Stimulated activated naive B cell treated with anti-CD40 and anti-IgM and Interleukin-4, amounts not matched to agents 10 μg/mL and 1 μg/mL and 100 μg/mL, for 72 hours (primary cell): ENCODE data around the gene TBXT.
A peak's percentile ranks its signal among the peaks of the same experiment; 100 is the strongest.
"Not testable (repeated sequence)": the region's sequence is repeated elsewhere in the genome, so short reads cannot be mapped to it uniquely, and the experiment has no call there.

Experiments used
- ATAC-seq, 2 donors: fragments of 150-1000 bp; cut with Tn5 transposase; replicated peaks; 2 replicates each; pipeline ENCODE4 v1.10.0; 2021; ENCODE audit warnings: moderate library complexity in 1 of 2
- DNase-seq: peaks from one replicate; pipeline ENCODE4 v3.0.0; 2021
- H3K27ac Mint-ChIP-seq: one replicate; pipeline ENCODE4 v1.8.0; 2022; ENCODE audit warnings: mild to moderate bottlenecking, mixed read lengths
- H3K27me3 Mint-ChIP-seq, 2 donors: one replicate each; pipeline ENCODE4 v1.8.0; 2022; ENCODE audit warnings: mixed read lengths in 2 of 2
- H3K36me3 Mint-ChIP-seq, 2 donors: one replicate each; pipeline ENCODE4 v1.8.0; 2022; ENCODE audit warnings: mixed read lengths in 2 of 2, mild to moderate bottlenecking in 1 of 2
- H3K4me1 Mint-ChIP-seq, 2 donors: one replicate each; pipeline ENCODE4 v1.8.0; 2022; ENCODE audit warnings: mixed read lengths in 2 of 2, mild to moderate bottlenecking in 1 of 2
- H3K4me3 Mint-ChIP-seq, 2 donors: one replicate each; pipeline ENCODE4 v1.8.0; 2022; ENCODE audit warnings: mild to moderate bottlenecking in 2 of 2, mixed read lengths in 2 of 2, moderate library complexity in 1 of 2
- H3K9me3 Mint-ChIP-seq, 2 donors: one replicate each; pipeline ENCODE4 v1.8.0; 2022; ENCODE audit warnings: mixed read lengths in 2 of 2, mild to moderate bottlenecking in 1 of 2

Gene TBXT

GRCh38 chr6:166192557-166192956 lies 24.9 kb upstream of the TBXT start:
- Mint-ChIP-seq H3K27ac (no peak overlapping the region), H3K36me3 (peaks cover 0 to 2% of the 10 kb centered on the region in 2 donors), H3K4me3 (no peak overlapping the region), H3K9me3 (peaks cover 0 to 1% of the 10 kb centered on the region in 2 donors), H3K27me3 (peaks cover 5 to 18% of the 10 kb centered on the region in 2 donors), H3K4me1 (peaks cover 8 to 19% of the 10 kb centered on the region in 2 donors)
- ATAC-seq, result no peak
- DNase-seq, result no peak

GRCh38 chr6:166192136-166192535 lies 24.5 kb upstream of the TBXT start:
- peaks cover 4 to 18% of the 10 kb centered on the region in 2 donors for H3K27me3 Mint-ChIP-seq
- peaks cover under 1 to 2% of the 10 kb centered on the region in 2 donors for H3K36me3 Mint-ChIP-seq
- ATAC-seq, result no peak
- H3K27ac Mint-ChIP-seq, result no peak overlapping the region
- H3K4me3 Mint-ChIP-seq, result no peak overlapping the region
- no peak for DNase-seq
- peaks cover 0 to 1% of the 10 kb centered on the region in 2 donors for H3K9me3 Mint-ChIP-seq
- H3K4me1 Mint-ChIP-seq, result peaks cover 8 to 19% of the 10 kb centered on the region in 2 donors

- peaks cover 0 to 3% of the 10 kb centered on the region in 2 donors for H3K9me3 Mint-ChIP-seq
- ATAC-seq (peak; percentile 46 to 56), DNase-seq (no peak)
- peaks cover 0 to 2% of the 10 kb centered on the region in 2 donors for H3K36me3 Mint-ChIP-seq
- no peak overlapping the region for H3K27ac Mint-ChIP-seq
- H3K4me1 Mint-ChIP-seq, result no peaks in the 10 kb centered on the region
- H3K27me3 Mint-ChIP-seq, result peaks cover 24 to 36% of the 10 kb centered on the region in 2 donors
- H3K4me3 Mint-ChIP-seq, result no peak overlapping the region
These were observed 12.1 kb upstream of the TBXT start for GRCh38 chr6:166179704-166180103.

GRCh38 chr6:166176106-166176505 lies 8.5 kb upstream of the TBXT start:
- Mint-ChIP-seq H3K27me3 (peaks cover 11 to 19% of the 10 kb centered on the region in 2 donors), H3K4me3 (no peak overlapping the region), H3K36me3 (no peaks in the 10 kb centered on the region), H3K4me1 (no peaks in the 10 kb centered on the region), H3K27ac (no peak overlapping the region), H3K9me3 (no peaks in the 10 kb centered on the region)
- DNase-seq (no peak), ATAC-seq (no peak)

- peaks cover 13 to 23% of the 10 kb centered on the region in 2 donors for H3K27me3 Mint-ChIP-seq
- not testable (repeated sequence) for ATAC-seq, H3K36me3 Mint-ChIP-seq, DNase-seq, H3K27ac Mint-ChIP-seq, H3K4me1 Mint-ChIP-seq, H3K9me3 Mint-ChIP-seq, H3K4me3 Mint-ChIP-seq
These were observed 7.4 kb upstream of the TBXT start for GRCh38 chr6:166175093-166175492.

- H3K27me3 Mint-ChIP-seq, result peaks cover 24 to 32% of the 10 kb centered on the region in 2 donors
- H3K36me3 Mint-ChIP-seq, result no peaks in the 10 kb centered on the region
- H3K9me3 Mint-ChIP-seq, result no peaks in the 10 kb centered on the region
- ATAC-seq, result peak in 1 of 2 donors; percentile 31
- peaks cover 2 to 8% of the 10 kb centered on the region in 2 donors for H3K4me1 Mint-ChIP-seq
- H3K27ac Mint-ChIP-seq, result no peak overlapping the region
- no peak for DNase-seq
- no peak overlapping the region for H3K4me3 Mint-ChIP-seq
These were observed 6.4 kb upstream of the TBXT start for GRCh38 chr6:166174031-166174430.

GRCh38 chr6:166173281-166173951 lies 5.8 kb upstream of the TBXT start:
- peaks cover 30 to 36% of the 10 kb centered on the region in 2 donors for H3K27me3 Mint-ChIP-seq
- H3K4me3 Mint-ChIP-seq, result no peak overlapping the region
- ATAC-seq (peak in 1 of 2 donors; percentile 33), DNase-seq (no peak)
- H3K9me3 Mint-ChIP-seq, result no peaks in the 10 kb centered on the region
- H3K36me3 Mint-ChIP-seq, result peaks cover 0 to 3% of the 10 kb centered on the region in 2 donors
- H3K4me1 Mint-ChIP-seq, result peaks cover 5 to 14% of the 10 kb centered on the region in 2 donors
- no peak overlapping the region for H3K27ac Mint-ChIP-seq

- H3K27ac Mint-ChIP-seq, result no peak overlapping the region
- H3K36me3 Mint-ChIP-seq, result peaks cover 0 to 5% of the 10 kb centered on the region in 2 donors
- peaks cover 8 to 20% of the 10 kb centered on the region in 2 donors for H3K4me1 Mint-ChIP-seq
- no peaks in the 10 kb centered on the region for H3K9me3 Mint-ChIP-seq
- no peak for ATAC-seq
- H3K27me3 Mint-ChIP-seq, result peaks cover 39% of the 10 kb centered on the region in 2 donors
- DNase-seq, result no peak
- H3K4me3 Mint-ChIP-seq, result no peak overlapping the region
These were observed 4.9 kb upstream of the TBXT start for GRCh38 chr6:166172546-166172945.

GRCh38 chr6:166169549-166170421 lies 2.1 kb upstream of the TBXT start:
- Mint-ChIP-seq H3K4me1 (peaks cover 22 to 41% of the 10 kb centered on the region in 2 donors), H3K27ac (peak overlapping the region; percentile 32), H3K27me3 (peaks cover 41 to 63% of the 10 kb centered on the region in 2 donors), H3K36me3 (peaks cover 0 to 5% of the 10 kb centered on the region in 2 donors), H3K4me3 (peak overlapping the region in 1 of 2 donors; percentile 18), H3K9me3 (no peaks in the 10 kb centered on the region)
- no peak for DNase-seq
- ATAC-seq, result no peak

GRCh38 chr6:166168616-166169548 lies 1.2 kb upstream of the TBXT start:
- no peak for DNase-seq
- Mint-ChIP-seq H3K36me3 (peaks cover 0 to 5% of the 10 kb centered on the region in 2 donors), H3K27ac (peak overlapping the region; percentile 95), H3K4me3 (peak overlapping the region; percentile 84 to 86), H3K9me3 (no peaks in the 10 kb centered on the region), H3K27me3 (peaks cover 47 to 70% of the 10 kb centered on the region in 2 donors), H3K4me1 (peaks cover 22 to 47% of the 10 kb centered on the region in 2 donors)
- ATAC-seq, result no peak

GRCh38 chr6:166167258-166167731 lies 356 bp downstream of the TBXT start:
- H3K27ac Mint-ChIP-seq, result no peak overlapping the region

GRCh38 chr6:166166314-166167257 lies 1.1 kb downstream of the TBXT start:
- DNase-seq (no peak), ATAC-seq (no peak)
- Mint-ChIP-seq H3K9me3 (no peaks in the 10 kb centered on the region), H3K27me3 (peaks cover 65 to 83% of the 10 kb centered on the region in 2 donors), H3K36me3 (peaks cover 0 to 5% of the 10 kb centered on the region in 2 donors), H3K27ac (peak overlapping the region; percentile 47), H3K4me3 (peak overlapping the region; percentile 66 to 70), H3K4me1 (peaks cover 34 to 68% of the 10 kb centered on the region in 2 donors)

More at GRCh38 chr6:166167258-166167731, 356 bp downstream of the TBXT start:
- Mint-ChIP-seq H3K4me1 (peaks cover 32 to 63% of the 10 kb centered on the region in 2 donors), H3K4me3 (peak overlapping the region; percentile 66 to 70), H3K9me3 (no peaks in the 10 kb centered on the region), H3K36me3 (peaks cover 0 to 5% of the 10 kb centered on the region in 2 donors), H3K27me3 (peaks cover 62 to 83% of the 10 kb centered on the region in 2 donors)
- ATAC-seq (no peak), DNase-seq (no peak)
